HepG2 (cell line): ENCODE results near the gene ERH. TPM values are rescaled to one million over a fixed set of nuclear protein-coding genes. Genes with fewer than 3 reads are reported as not detected.

Experiments used
- ATAC-seq: fragments of 200-7000 bp; cut with Tn5 transposase; 3 replicates; pipeline ENCODE4 v1.9.1; 2020; ENCODE audit warnings: mild to moderate bottlenecking, moderate library complexity
- BruUV-seq: library from RNA; stranded (reverse); fragments of 400-500 nt; replicated peaks from 2 replicates; lab custom pipeline; 2021; lab: Mats Ljungman, UMichigan
- CTCF ChIA-PET: fragments of 300-600 bp; formaldehyde crosslinking; extraction: SDS; loops from one replicate; lab custom pipeline; 2021; ENCODE audit warnings: low total read pairs, inconsistent platforms, low intra/inter-chr PET ratio; lab: Yijun Ruan, JAX
- POLR2A ChIA-PET: fragments of 350-600 bp; sonication (Branson Sonifier 250); formaldehyde crosslinking; loops from one replicate; lab custom pipeline; 2020; ENCODE audit warnings: antibody characterized with exemption, inconsistent platforms; lab: Yijun Ruan, JAX
- DNase-seq: peaks from one replicate; pipeline ENCODE4 v3.0.0-alpha.2; 2015; ENCODE audit warnings: low spot score
- FAIRE-seq: peaks from 3 replicates; lab custom pipeline; 2011; peaks lifted over from hg19 to GRCh38; lab: Jason Lieb, UNC
- H2AFZ ChIP-seq: one replicate; pipeline ENCODE4 v1.6.1; 2011; ENCODE audit warnings: low read length, inconsistent platforms
- H3K27ac ChIP-seq: fragments of 300-600 bp; 3 replicates; pipeline ENCODE4 v1.8.0; 2011; ENCODE audit warnings: mixed run types, mild to moderate bottlenecking, mixed read lengths, low read length, inconsistent platforms; ENCODE audit not compliant: insufficient read depth; ENCODE audit errors: extremely low read length
- H3K27me3 ChIP-seq, 2 experiments: fragments of 200-600 bp in 1 of 2; 2 replicates in 1 of 2; 3 replicates in 1 of 2; pipeline versions ENCODE4 v1.6.0 to v1.8.0; 2011; ENCODE audit warnings: low read length in 2 of 2, mild to moderate bottlenecking in 2 of 2, moderate library complexity in 2 of 2, inconsistent platforms in 1 of 2; ENCODE audit not compliant: insufficient read depth in 2 of 2, control insufficient read depth in 1 of 2
- H3K36me3 ChIP-seq, 2 experiments: fragments of 200-600 bp in 1 of 2; replicated peaks in 1 of 2; 2 replicates in 1 of 2; 3 replicates in 1 of 2; pipeline versions ENCODE4 v1.5.1 to v1.8.0; 2011; ENCODE audit warnings: low read length in 2 of 2, inconsistent platforms in 1 of 2; ENCODE audit not compliant: insufficient read depth in 2 of 2, control insufficient read depth in 1 of 2
- H3K4me1 ChIP-seq: 2 replicates; pipeline ENCODE4 v1.5.1; 2012; ENCODE audit warnings: low read length, inconsistent platforms; ENCODE audit not compliant: insufficient read depth
- H3K4me2 ChIP-seq: 2 replicates; pipeline ENCODE4 v1.6.0; 2011; ENCODE audit warnings: low read depth, low read length, inconsistent platforms
- H3K4me3 ChIP-seq, 3 experiments: fragments of 200-600 bp in 1 of 3; sonication (generic), shearing (Covaris generic) in 1 of 3; replicated peaks in 1 of 3; 2 replicates each; pipeline ENCODE4 v1.5.1; 2011 to 2016; ENCODE audit warnings: low read length in 3 of 3, inconsistent platforms in 2 of 3, low read depth in 2 of 3, mild to moderate bottlenecking in 2 of 3, control low read depth in 1 of 3, mixed read lengths in 1 of 3; ENCODE audit not compliant: insufficient read depth in 1 of 3
- H3K79me2 ChIP-seq: one replicate; pipeline ENCODE4 v1.6.1; 2011; ENCODE audit warnings: low read length, inconsistent platforms; ENCODE audit not compliant: insufficient read depth
- H3K9ac ChIP-seq: 2 replicates; pipeline ENCODE4 v1.6.0; 2011; ENCODE audit warnings: mild to moderate bottlenecking, low read depth, low read length, inconsistent platforms; ENCODE audit not compliant: insufficient read depth
- H3K9me3 ChIP-seq: 2 replicates; pipeline ENCODE4 v1.5.1; 2012; ENCODE audit warnings: mild to moderate bottlenecking, low read length
- H4K20me1 ChIP-seq: 2 replicates; pipeline ENCODE4 v1.6.0; 2011; ENCODE audit warnings: inconsistent platforms, mild to moderate bottlenecking, low read length, moderate library complexity; ENCODE audit not compliant: insufficient read depth
- CC2D1A ChIP-seq: sonication (generic); formaldehyde crosslinking; IDR thresholded peaks from 2 replicates; pipeline ENCODE4 v1.8.1; 2023; ENCODE audit warnings: mild to moderate bottlenecking, missing genetic modification reagents
- GATAD2A ChIP-seq: IDR thresholded peaks from 2 replicates; pipeline ENCODE4 v1.6.1; 2016
- GZF1 ChIP-seq: sonication (generic); formaldehyde crosslinking; IDR thresholded peaks from 2 replicates; pipeline ENCODE4 v1.5.1; 2020; ENCODE audit warnings: mild to moderate bottlenecking, missing genetic modification reagents
- HIC2 ChIP-seq: sonication (generic); formaldehyde crosslinking; IDR thresholded peaks from 2 replicates; pipeline ENCODE4 v1.9.0; 2022; ENCODE audit warnings: low read depth, missing genetic modification reagents
- IRF9 ChIP-seq: sonication (generic); formaldehyde crosslinking; IDR thresholded peaks from 2 replicates; pipeline ENCODE4 v1.8.0; 2022; ENCODE audit warnings: missing genetic modification reagents, mild to moderate bottlenecking, borderline replicate concordance
- KAT7 ChIP-seq: IDR thresholded peaks from 2 replicates; pipeline ENCODE4 v1.6.1; 2018; ENCODE audit warnings: borderline replicate concordance, missing compliant biosample characterization
- MAZ ChIP-seq, 2 experiments: sonication (generic) in 1 of 2; formaldehyde crosslinking in 1 of 2; IDR thresholded peaks; 2 replicates each; pipeline versions ENCODE4 v1.5.0 to v1.6.1; 2012 to 2020; ENCODE audit warnings: low read depth in 2 of 2, mild to moderate bottlenecking in 2 of 2, borderline replicate concordance in 1 of 2, improper control_type of control experiment in 1 of 2, low read length in 1 of 2, missing genetic modification reagents in 1 of 2, moderate library complexity in 1 of 2
- MED13 ChIP-seq: sonication (generic); formaldehyde crosslinking; IDR thresholded peaks from 2 replicates; pipeline ENCODE4 v1.5.0; 2020; ENCODE audit warnings: missing genetic modification reagents
- ONECUT2 ChIP-seq: sonication (generic); formaldehyde crosslinking; IDR thresholded peaks from 2 replicates; pipeline ENCODE4 v1.4.0; 2020; ENCODE audit warnings: missing genetic modification reagents
- PHF20 ChIP-seq: sonication (generic); formaldehyde crosslinking; IDR thresholded peaks from 2 replicates; pipeline ENCODE4 v1.5.0; 2020; ENCODE audit warnings: mild to moderate bottlenecking, missing genetic modification reagents
- PRPF4 ChIP-seq: fragments of 200-400 bp; formaldehyde crosslinking; IDR thresholded peaks from 2 replicates; pipeline ENCODE4 v1.6.1; 2016; ENCODE audit warnings: low read length, low read depth; ENCODE audit not compliant: poor library complexity, severe bottlenecking
- RNF219 ChIP-seq: sonication (generic); formaldehyde crosslinking; IDR thresholded peaks from 2 replicates; pipeline ENCODE4 v1.5.0; 2020; ENCODE audit warnings: mild to moderate bottlenecking, missing genetic modification reagents
- U2AF1 ChIP-seq: fragments of 200-400 bp; formaldehyde crosslinking; optimal IDR thresholded peaks from 2 replicates; pipeline ENCODE3; 2017; ENCODE audit warnings: mild to moderate bottlenecking, low read depth, low read length
- ZMYM2 ChIP-seq: sonication (generic); formaldehyde crosslinking; IDR thresholded peaks from 2 replicates; pipeline ENCODE4 v1.8.0; 2022; ENCODE audit warnings: mild to moderate bottlenecking, missing genetic modification reagents
- ZNF20 ChIP-seq: sonication (generic); formaldehyde crosslinking; IDR thresholded peaks from 2 replicates; pipeline ENCODE4 v1.4.0; 2020; ENCODE audit warnings: mild to moderate bottlenecking, moderate library complexity, missing genetic modification reagents
- ZNF274 ChIP-seq: sonication (generic); formaldehyde crosslinking; IDR thresholded peaks from 2 replicates; pipeline ENCODE4 v1.5.1; 2020; ENCODE audit warnings: mild to moderate bottlenecking, missing genetic modification reagents
- ZNF580 ChIP-seq: IDR thresholded peaks from 2 replicates; pipeline ENCODE4 v1.6.1; 2016; ENCODE audit warnings: low read depth, borderline replicate concordance
- ZNF770 ChIP-seq: sonication (generic); formaldehyde crosslinking; IDR thresholded peaks from 2 replicates; pipeline ENCODE4 v1.5.0; 2020; ENCODE audit warnings: mild to moderate bottlenecking, missing genetic modification reagents
- ZNF777 ChIP-seq: sonication (generic); formaldehyde crosslinking; IDR thresholded peaks from 2 replicates; pipeline ENCODE4 v1.4.0; 2020; ENCODE audit warnings: missing genetic modification reagents
- WGBS: methylation state at CpG from one replicate; pipeline ENCODE4 v1.1.6; 2017; ENCODE audit warnings: low lambda C conversion rate; 5-methylcytosine and 5-hydroxymethylcytosine counted together
- in situ Hi-C: cut with HindIII; loops from 2 replicates; pipeline ENCODE4 v1.10.0; 2017; ENCODE audit warnings: low pct_unique_long_range_greater_than_20kb; ENCODE audit not compliant: extremely low pct_ligation_motif_present
- intact Hi-C: fragments of 100-400 bp; cut with micrococcal nuclease; formaldehyde crosslinking; loops from one replicate; pipeline ENCODE4 v1.10.0; 2022; ENCODE audit not compliant: unreplicated experiment
- polyA plus RNA-seq, 8 experiments: library from polyadenylated mRNA; depleted of rRNA in 3 of 8; stranded (reverse) in 7 of 8; unstranded in 1 of 8; fragments of >200 nt; fragmentation: Illumina TruSeq in 4 of 8; extraction: Trizol in 4 of 8; gene quantifications; 2 replicates each; pipeline versions ENCODE4 v1.2.1 to v1.2.3, GENCODE V29; 2011 to 2016; ENCODE audit warnings: low read depth in 4 of 8, missing spikeins in 1 of 8, mixed read lengths in 1 of 8; ENCODE audit not compliant: insufficient read depth in 1 of 8
- total RNA-seq, 5 experiments: library from RNA; depleted of rRNA; stranded (reverse); fragments of >200 nt; fragmentation: Illumina TruSeq; extraction: Trizol; gene quantifications; 2 replicates each; pipeline ENCODE4 v1.2.3, GENCODE V29; 2016; ENCODE audit warnings: low read depth in 1 of 5

ERH gene
- total and polyA plus RNA-seq, 2 of the 13 experiments (the other 11 are each of a cell fraction or from before 2014, with no cell fraction given), result 105 to 341 TPM

GRCh38 chr14:69353168-69353567 lies 44.9 kb downstream of the ERH start:
- H3K4me3 ChIP-seq, result no peak overlapping the region
- no peaks in the 10 kb centered on the region for H3K79me2 ChIP-seq
- peaks cover 1 to 22% of the 10 kb centered on the region in 2 experiments; a peak in 2 of 5 replicates for H3K27me3 ChIP-seq
- no peak overlapping the region for H2AFZ ChIP-seq
- in situ Hi-C loops, result loop anchor here (5.0 kb wide), 1 partner anchor 91 kb away; the partner anchor contains the start of gene GALNT16
- no peak overlapping the region for H3K9ac ChIP-seq
- no peaks in the 10 kb centered on the region for H4K20me1 ChIP-seq
- no peaks in the 10 kb centered on the region for H3K36me3 ChIP-seq
- POLR2A ChIA-PET, result no interaction called here
- no TSS peak for BruUV-seq
- ATAC-seq, result no peak
- TF ChIP-seq U2AF1 (no peak), CC2D1A (CRISPR knock-in tag) (no peak), ZNF20 (no peak), KAT7 (CRISPR knock-in tag) (no peak), MED13 (CRISPR knock-in tag) (no peak), HIC2 (no peak), ZMYM2 (CRISPR knock-in tag) (no peak), PRPF4 (no peak), ONECUT2 (no peak), ZNF274 (CRISPR knock-in tag) (no peak), GATAD2A (no peak), GZF1 (CRISPR knock-in tag) (no peak), ZNF777 (no peak), MAZ (IDR thresholded peaks at IDR 0.05; ENCODE audit: borderline replicate concordance, low read depth, low read length) (no peak), MAZ (CRISPR knock-in tag; IDR thresholded peaks at IDR 0.05; ENCODE audit: low read depth) (no peak), ZNF580 (CRISPR knock-in tag) (no peak), PHF20 (CRISPR knock-in tag) (no peak), IRF9 (no peak), ZNF770 (no peak), RNF219 (CRISPR knock-in tag) (no peak)
- TF ChIP-seq, all 625 proteins: peak for 0
- DNase-seq (no peak), FAIRE-seq (no peak)
- 33% methylated on average over 3 of the region's 3 CpGs for WGBS
- Histone ChIP-seq H3K4me1 (peaks cover 30% of the 10 kb centered on the region), H3K27ac (no peak overlapping the region), H3K4me2 (no peak overlapping the region), H3K9me3 (no peaks in the 10 kb centered on the region)
- intact Hi-C loops, result no loop called here
- CTCF ChIA-PET, result no interaction called here
